HEK293T (cell line): Measurements from ENCODE around the gene HTR2C.

Experiments
- CTCF ChIA-PET: fragments of 350-600 bp; formaldehyde crosslinking; extraction: SDS; loops from one replicate; lab custom pipeline; 2021; ENCODE audit warnings: antibody characterized with exemption, inconsistent platforms; lab: Yijun Ruan, JAX
- POLR2A ChIA-PET: fragments of 350-600 bp; formaldehyde crosslinking; extraction: SDS; loops from one replicate; lab custom pipeline; 2020; ENCODE audit warnings: antibody characterized with exemption, inconsistent platforms; lab: Yijun Ruan, JAX
- DNase-seq: peaks from one replicate; pipeline ENCODE4 v3.0.0; 2012; ENCODE audit warnings: mixed read lengths; ENCODE audit errors: extremely low spot score
- ARNT ChIP-seq: fragments of 450-650 bp; IDR thresholded peaks from 2 replicates; pipeline ENCODE4 v1.6.1; 2017; ENCODE audit warnings: mild to moderate bottlenecking
- BHLHE40 ChIP-seq: fragments of 450-650 bp; IDR thresholded peaks from 2 replicates; pipeline ENCODE4 v1.6.1; 2016; ENCODE audit warnings: mild to moderate bottlenecking, moderate library complexity, borderline replicate concordance
- CTBP1 ChIP-seq: fragments of 450-650 bp; IDR thresholded peaks from 2 replicates; pipeline ENCODE4 v1.6.1; 2016; ENCODE audit warnings: borderline replicate concordance
- ELF4 ChIP-seq: fragments of 450-650 bp; IDR thresholded peaks from 2 replicates; pipeline ENCODE4 v1.6.1; 2017; ENCODE audit warnings: antibody characterized with exemption
- FOXA1 ChIP-seq: fragments of 450-650 bp; IDR thresholded peaks from 2 replicates; pipeline ENCODE4 v1.6.1; 2016; ENCODE audit warnings: mild to moderate bottlenecking
- FOXK2 ChIP-seq: fragments of 450-650 bp; IDR thresholded peaks from 2 replicates; pipeline ENCODE4 v1.6.1; 2016; ENCODE audit warnings: mild to moderate bottlenecking
- FOXM1 ChIP-seq: fragments of 450-650 bp; IDR thresholded peaks from 2 replicates; pipeline ENCODE4 v1.6.1; 2017; ENCODE audit warnings: mild to moderate bottlenecking, borderline replicate concordance
- HDGF ChIP-seq: fragments of 450-650 bp; IDR thresholded peaks from 2 replicates; pipeline ENCODE4 v1.6.1; 2017; ENCODE audit warnings: antibody characterized with exemption, borderline replicate concordance
- L3MBTL2 ChIP-seq: fragments of 450-650 bp; conservative IDR thresholded peaks from 2 replicates; pipeline ENCODE4 v1.6.1; 2016; ENCODE audit warnings: mild to moderate bottlenecking
- LEF1 ChIP-seq: fragments of 450-650 bp; IDR thresholded peaks from 2 replicates; pipeline ENCODE4 v1.6.1; 2017; ENCODE audit warnings: mild to moderate bottlenecking, borderline replicate concordance
- NFRKB ChIP-seq: fragments of 450-650 bp; IDR thresholded peaks from 2 replicates; pipeline ENCODE4 v1.6.1; 2016; ENCODE audit warnings: mild to moderate bottlenecking, moderate library complexity
- PKNOX1 ChIP-seq: fragments of 450-650 bp; IDR thresholded peaks from 2 replicates; pipeline ENCODE4 v1.6.1; 2016
- SP1 ChIP-seq: fragments of 450-650 bp; IDR thresholded peaks from 2 replicates; pipeline ENCODE4 v1.6.1; 2017
- SUZ12 ChIP-seq: fragments of 450-650 bp; IDR thresholded peaks from 2 replicates; pipeline ENCODE4 v1.6.1; 2016; ENCODE audit warnings: mild to moderate bottlenecking
- TARDBP ChIP-seq: fragments of 450-650 bp; IDR thresholded peaks from 2 replicates; pipeline ENCODE4 v1.6.1; 2016
- ZNF384 ChIP-seq: fragments of 450-650 bp; IDR thresholded peaks from 2 replicates; pipeline ENCODE4 v1.6.1; 2016

Gene HTR2C

GRCh38 chrX:114709406-114709805, 125.5 kb downstream of the HTR2C start:
- TF ChIP-seq L3MBTL2 (no peak), FOXM1 (no peak), LEF1 (no peak), ELF4 (no peak), SP1 (no peak), PKNOX1 (no peak), FOXA1 (no peak), ZNF384 (no peak), FOXK2 (no peak), NFRKB (no peak), TARDBP (no peak), BHLHE40 (no peak), SUZ12 (no peak), HDGF (no peak), CTBP1 (no peak), ARNT (no peak)
- ChIA-PET CTCF (no interaction called here), POLR2A (no interaction called here)
- no peak for DNase-seq

- POLR2A ChIA-PET = no interaction called here
- TF ChIP-seq SUZ12 (no peak), TARDBP (no peak), LEF1 (no peak), BHLHE40 (no peak), SP1 (no peak), ARNT (no peak)
- DNase-seq = no peak
- CTCF ChIA-PET = no interaction called here
Observed at GRCh38 chrX:114710571-114710970, 126.7 kb downstream of the HTR2C start.

- ChIA-PET CTCF (no interaction called here), POLR2A (no interaction called here)
- TF ChIP-seq BHLHE40 = no peak
- DNase-seq = no peak
Observed at GRCh38 chrX:114712466-114712865, 128.6 kb downstream of the HTR2C start.

- ChIA-PET POLR2A (no interaction called here), CTCF (interaction anchor here (1.1 kb wide), 1 partner anchor 303 kb away, joined by 3 read pairs; no protein-coding TSS in a partner anchor)
- TF ChIP-seq TARDBP (no peak), HDGF (no peak), FOXA1 (no peak), ARNT (no peak), FOXM1 (no peak)
- no peak for DNase-seq
Observed at GRCh38 chrX:114715096-114715495, 131.2 kb downstream of the HTR2C start.

- peak; percentile 38 for DNase-seq
- no peak for TF ChIP-seq NFRKB
- no peak for TF ChIP-seq LEF1
- TF ChIP-seq HDGF = no peak
- no peak for TF ChIP-seq SP1
- TF ChIP-seq FOXA1 = no peak
- TF ChIP-seq L3MBTL2 = no peak
- TF ChIP-seq TARDBP = no peak
- TF ChIP-seq ARNT = no peak
- no peak for TF ChIP-seq ELF4
- no peak for TF ChIP-seq FOXK2
- no peak for TF ChIP-seq BHLHE40
- no peak for TF ChIP-seq CTBP1
- no peak for TF ChIP-seq PKNOX1
- TF ChIP-seq SUZ12 = no peak
- no peak for TF ChIP-seq ZNF384
- no peak for TF ChIP-seq FOXM1
- CTCF ChIA-PET = interaction anchor here (0.6 to 1.0 kb wide), 2 partner anchors 24 to 26 kb away, joined by 3 read pairs; no protein-coding TSS in a partner anchor
- POLR2A ChIA-PET = no interaction called here
Observed at GRCh38 chrX:114717921-114718320, 134.0 kb downstream of the HTR2C start.

GRCh38 chrX:114766541-114766940, 182.7 kb downstream of the HTR2C start:
- TF ChIP-seq BHLHE40 = no peak
- TF ChIP-seq CTBP1 = no peak
- no peak for TF ChIP-seq SUZ12
- no peak for TF ChIP-seq PKNOX1
- no peak for TF ChIP-seq NFRKB
- POLR2A ChIA-PET = no interaction called here
- CTCF ChIA-PET = no interaction called here
- DNase-seq = no peak

- no peak for TF ChIP-seq ARNT
- no peak for TF ChIP-seq L3MBTL2
- TF ChIP-seq SUZ12 = no peak
- no peak for TF ChIP-seq ELF4
- peak; percentile 8 for DNase-seq
- ChIA-PET POLR2A (no interaction called here), CTCF (no interaction called here)
Observed at GRCh38 chrX:114774691-114775090, 190.8 kb downstream of the HTR2C start.
